Vagina (tissue), 2 donors: ENCODE measurements around the gene ITGAV. TPM values are rescaled to one million over a fixed set of nuclear protein-coding genes. Genes with fewer than 3 reads are reported as not detected.

Experiments
- DNase-seq, 2 donors: peaks; one replicate each; pipeline ENCODE4 v3.0.0-alpha.2; 2017; ENCODE audit errors: extremely low spot score in 2 of 2
- H3K27ac ChIP-seq: fragments of 200-600 bp; sonication (generic); one replicate; pipeline ENCODE4 v1.5.1; 2019
- H3K27me3 ChIP-seq: fragments of 200-600 bp; sonication (generic); one replicate; pipeline ENCODE4 v1.5.1; 2019
- H3K36me3 ChIP-seq, 2 donors: fragments of 200-600 bp; sonication (generic); one replicate each; pipeline ENCODE4 v1.5.1; 2017 to 2019
- H3K4me1 ChIP-seq: fragments of 200-600 bp; sonication (generic); one replicate; pipeline ENCODE4 v1.5.1; 2019
- H3K4me3 ChIP-seq, 2 donors: fragments of 200-600 bp; sonication (generic); 1 replicate in 1 of 2; 2 replicates in 1 of 2; pipeline ENCODE4 v1.5.1; 2016 to 2019
- H3K9me3 ChIP-seq: fragments of 200-600 bp; sonication (generic); one replicate; pipeline ENCODE4 v1.5.1; 2019
- POLR2A ChIP-seq, 2 donors: fragments of 450-650 bp; IDR thresholded peaks; one replicate each; pipeline ENCODE4 v1.6.1; 2017; ENCODE audit warnings: antibody characterized with exemption in 2 of 2, mild to moderate bottlenecking in 2 of 2, moderate library complexity in 2 of 2
- POLR2AphosphoS5 ChIP-seq, 2 donors: sonication (generic); formaldehyde crosslinking; IDR thresholded peaks; one replicate each; pipeline ENCODE4 v1.9.0; 2017; ENCODE audit warnings: antibody characterized with exemption in 2 of 2, mild to moderate bottlenecking in 2 of 2, low read depth in 1 of 2; ENCODE audit not compliant: insufficient read depth in 1 of 2
- intact Hi-C: fragments of 100-400 bp; cut with DNase I; formaldehyde crosslinking; loops from one replicate; pipeline ENCODE4 v1.15.1; 2023
- total RNA-seq: library from RNA; depleted of rRNA; stranded (reverse); fragments of >200 nt; gene quantifications from one replicate; pipeline ENCODE4 v1.2.3, GENCODE V29; 2016
- TF ChIP-seq, protein P1 (sequence below), 3 experiments: fragments of 450-650 bp in 2 of 3; fragments of 200-600 bp in 1 of 3; sonication (generic) in 1 of 3; IDR thresholded peaks; one replicate each; pipeline ENCODE4 v1.5.1; 2017 to 2019; ENCODE audit warnings: antibody characterized with exemption in 3 of 3, mild to moderate bottlenecking in 2 of 3, moderate library complexity in 2 of 3

ITGAV gene
- total RNA-seq, 1 donor from 2014 or later: 55.0 TPM

DNA sequence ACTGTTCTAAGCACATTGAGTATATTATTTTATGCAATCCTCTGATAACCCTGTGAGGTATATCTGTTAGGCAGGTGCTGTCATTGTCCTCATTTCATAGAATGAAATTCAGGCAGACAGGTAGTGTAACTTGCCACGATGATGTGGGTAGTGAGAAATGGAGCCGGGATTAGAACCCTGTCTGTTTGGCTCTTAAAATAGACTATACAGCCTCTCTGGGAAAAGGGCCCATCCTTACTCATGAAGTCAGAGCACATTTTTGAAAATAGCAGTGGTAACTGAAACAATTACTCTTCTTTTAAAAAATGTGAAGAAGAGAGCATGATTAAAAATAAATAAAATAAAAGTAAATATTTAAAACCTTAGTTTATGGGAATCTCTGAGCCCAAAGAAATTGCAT is 127.0 kb downstream of the ITGAV start:
- TF ChIP-seq, protein P1, sequence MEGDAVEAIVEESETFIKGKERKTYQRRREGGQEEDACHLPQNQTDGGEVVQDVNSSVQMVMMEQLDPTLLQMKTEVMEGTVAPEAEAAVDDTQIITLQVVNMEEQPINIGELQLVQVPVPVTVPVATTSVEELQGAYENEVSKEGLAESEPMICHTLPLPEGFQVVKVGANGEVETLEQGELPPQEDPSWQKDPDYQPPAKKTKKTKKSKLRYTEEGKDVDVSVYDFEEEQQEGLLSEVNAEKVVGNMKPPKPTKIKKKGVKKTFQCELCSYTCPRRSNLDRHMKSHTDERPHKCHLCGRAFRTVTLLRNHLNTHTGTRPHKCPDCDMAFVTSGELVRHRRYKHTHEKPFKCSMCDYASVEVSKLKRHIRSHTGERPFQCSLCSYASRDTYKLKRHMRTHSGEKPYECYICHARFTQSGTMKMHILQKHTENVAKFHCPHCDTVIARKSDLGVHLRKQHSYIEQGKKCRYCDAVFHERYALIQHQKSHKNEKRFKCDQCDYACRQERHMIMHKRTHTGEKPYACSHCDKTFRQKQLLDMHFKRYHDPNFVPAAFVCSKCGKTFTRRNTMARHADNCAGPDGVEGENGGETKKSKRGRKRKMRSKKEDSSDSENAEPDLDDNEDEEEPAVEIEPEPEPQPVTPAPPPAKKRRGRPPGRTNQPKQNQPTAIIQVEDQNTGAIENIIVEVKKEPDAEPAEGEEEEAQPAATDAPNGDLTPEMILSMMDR (IDR thresholded peaks at IDR 0.05): no peak
- TF ChIP-seq POLR2A (IDR thresholded peaks at IDR 0.05) (no peak), POLR2AphosphoS5 (IDR thresholded peaks at IDR 0.05; ENCODE audit: insufficient read depth in 1 of 2, low read depth in 1 of 2) (no peak)
- H3K9me3 ChIP-seq: no peaks in the 10 kb centered on the region
- no peak overlapping the region for H3K4me3 ChIP-seq
- intact Hi-C loops: no loop called here
- no peaks in the 10 kb centered on the region for H3K36me3 ChIP-seq
- DNase-seq: no peak
- no peak overlapping the region for H3K27ac ChIP-seq
- H3K4me1 ChIP-seq: no peaks in the 10 kb centered on the region
- no peaks in the 10 kb centered on the region for H3K27me3 ChIP-seq

DNA sequence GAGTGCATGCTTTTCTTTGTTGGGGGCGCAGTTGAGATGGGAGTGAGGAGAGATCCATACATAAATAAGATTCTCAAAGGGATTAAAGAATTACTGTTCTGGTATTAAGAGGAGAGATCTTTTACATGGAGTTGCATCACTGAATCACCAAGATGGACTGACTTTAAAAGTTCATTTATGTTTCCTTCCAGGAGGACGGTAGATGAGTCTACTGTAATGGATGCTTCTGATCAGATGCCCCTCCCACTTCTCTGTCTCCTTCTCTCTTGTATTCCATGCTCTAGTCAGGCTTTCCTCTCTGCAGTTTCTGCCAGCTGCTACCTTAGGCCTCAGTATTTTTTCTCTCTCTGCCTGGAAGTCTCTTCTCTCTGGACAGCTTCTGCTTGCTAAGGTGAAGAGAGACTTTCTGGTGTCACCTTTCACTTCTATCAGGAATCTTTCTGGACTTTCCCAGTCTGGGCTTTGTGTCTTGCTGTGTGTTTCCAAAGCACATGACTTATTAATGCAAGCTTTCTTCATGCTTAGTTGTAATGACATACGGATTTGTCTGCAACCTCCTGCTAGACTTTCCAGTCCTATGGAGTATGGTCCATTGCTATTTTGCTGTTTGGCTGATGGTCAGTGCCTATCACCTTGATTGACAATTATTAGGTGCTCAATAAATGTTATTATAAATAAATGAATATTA is 127.6 kb downstream of the ITGAV start:
- intact Hi-C loops: no loop called here
- DNase-seq: no peak
- Histone ChIP-seq H3K9me3 (no peaks in the 10 kb centered on the region), H3K4me3 (no peak overlapping the region), H3K27me3 (no peaks in the 10 kb centered on the region), H3K4me1 (no peaks in the 10 kb centered on the region), H3K27ac (no peak overlapping the region), H3K36me3 (no peaks in the 10 kb centered on the region)
- TF ChIP-seq POLR2AphosphoS5 (IDR thresholded peaks at IDR 0.05; ENCODE audit: insufficient read depth in 1 of 2, low read depth in 1 of 2) (no peak), POLR2A (IDR thresholded peaks at IDR 0.05) (no peak)
- TF ChIP-seq, protein P1 (IDR thresholded peaks at IDR 0.05): no peak

DNA sequence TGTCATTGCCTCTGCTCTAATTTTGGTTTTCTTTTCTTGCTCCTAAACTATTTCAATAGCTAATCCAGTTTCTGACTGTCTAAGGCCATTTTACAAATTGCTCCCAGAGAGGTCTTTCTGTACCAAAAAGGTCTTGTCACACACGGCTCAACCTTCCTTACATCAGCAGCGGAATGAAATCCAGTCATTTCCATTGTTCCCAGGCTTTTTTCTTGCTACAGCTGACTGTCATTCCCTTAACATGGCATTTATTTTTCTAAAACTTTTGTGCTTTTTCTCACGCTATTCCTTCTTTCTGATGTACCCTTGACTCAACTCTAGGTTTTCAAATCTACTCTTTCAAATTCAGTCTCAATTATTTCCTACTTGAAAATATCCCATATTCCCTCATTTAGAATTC is 128.3 kb downstream of the ITGAV start:
- Histone ChIP-seq H3K27me3 (no peaks in the 10 kb centered on the region), H3K36me3 (no peaks in the 10 kb centered on the region), H3K4me3 (no peak overlapping the region), H3K4me1 (no peaks in the 10 kb centered on the region), H3K9me3 (no peaks in the 10 kb centered on the region), H3K27ac (no peak overlapping the region)
- TF ChIP-seq, protein P1 (IDR thresholded peaks at IDR 0.05): no peak
- TF ChIP-seq POLR2AphosphoS5 (IDR thresholded peaks at IDR 0.05; ENCODE audit: insufficient read depth in 1 of 2, low read depth in 1 of 2) (no peak), POLR2A (IDR thresholded peaks at IDR 0.05) (no peak)
- intact Hi-C loops: no loop called here
- no peak for DNase-seq

DNA sequence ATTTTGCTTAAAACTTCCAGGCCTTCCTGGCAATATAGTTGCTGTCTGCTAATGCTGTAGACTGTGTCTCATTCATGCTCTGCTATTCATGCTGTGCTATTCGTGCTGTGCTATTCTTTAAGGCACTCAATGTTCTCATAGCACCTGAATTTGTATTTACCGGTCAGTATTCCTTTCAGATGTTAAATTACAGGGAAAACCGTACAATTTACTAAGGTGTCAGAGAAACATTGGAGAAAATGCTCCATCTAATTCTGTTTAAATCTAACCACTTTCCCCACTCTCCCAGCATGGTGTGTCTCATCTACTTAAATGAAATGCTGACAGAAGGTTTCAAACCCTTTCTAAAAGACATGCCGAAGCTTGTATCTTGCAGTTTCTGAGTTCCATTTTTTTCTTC is 129.0 kb downstream of the ITGAV start:
- Histone ChIP-seq H3K27me3 (no peaks in the 10 kb centered on the region), H3K4me3 (no peak overlapping the region), H3K4me1 (no peaks in the 10 kb centered on the region), H3K27ac (no peak overlapping the region), H3K9me3 (no peaks in the 10 kb centered on the region), H3K36me3 (no peaks in the 10 kb centered on the region)
- DNase-seq: no peak
- intact Hi-C loops: no loop called here
- TF ChIP-seq, protein P1 (IDR thresholded peaks at IDR 0.05): no peak

DNA sequence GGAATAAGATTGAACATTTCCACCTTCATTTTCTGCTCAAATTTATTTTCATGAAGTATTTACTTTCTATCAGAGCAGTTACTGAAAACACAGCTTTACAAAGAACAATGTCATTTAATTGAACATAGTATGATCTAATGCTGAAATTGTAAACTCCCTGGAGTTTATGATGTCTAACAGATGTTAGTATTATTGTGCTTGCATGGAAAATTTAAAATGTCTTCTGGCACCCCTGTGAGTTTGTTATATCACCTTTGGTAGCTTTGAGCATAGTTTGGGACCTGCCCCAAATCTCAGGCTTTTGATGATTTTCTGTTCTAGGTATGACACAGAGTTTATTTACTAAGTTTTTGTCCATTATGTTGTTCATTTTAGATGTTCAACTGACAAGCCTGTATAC is 132.1 kb downstream of the ITGAV start:
- no peak overlapping the region for H3K4me3 ChIP-seq
- H3K27me3 ChIP-seq: no peaks in the 10 kb centered on the region
- no peaks in the 10 kb centered on the region for H3K4me1 ChIP-seq
- H3K9me3 ChIP-seq: no peaks in the 10 kb centered on the region
- no peak for DNase-seq
- intact Hi-C loops: no loop called here
- no peaks in the 10 kb centered on the region for H3K36me3 ChIP-seq
- H3K27ac ChIP-seq: no peak overlapping the region
- TF ChIP-seq POLR2AphosphoS5 (IDR thresholded peaks at IDR 0.05; ENCODE audit: insufficient read depth in 1 of 2, low read depth in 1 of 2): no peak
- no peak for TF ChIP-seq POLR2A (IDR thresholded peaks at IDR 0.05)
- TF ChIP-seq, protein P1 (IDR thresholded peaks at IDR 0.05): no peak
